Neural cell (in vitro differentiated cells): ENCODE data around the gene ZNF202. TPM values are rescaled to one million over a fixed set of nuclear protein-coding genes. Genes with fewer than 3 reads are reported as not detected.

Source experiments
- H2AFZ ChIP-seq: fragments of 200-600, 300-800 bp; sonication (generic), shearing (Covaris generic); 2 replicates; pipeline ENCODE4 v1.6.0; 2014; ENCODE audit warnings: low read depth, mild to moderate bottlenecking, antibody characterized with exemption, low read length, moderate library complexity
- H3F3A ChIP-seq: fragments of 200-600 bp; shearing (Covaris generic); 2 replicates; pipeline ENCODE4 v1.6.1; 2016; ENCODE audit warnings: mild to moderate bottlenecking, moderate library complexity, mixed read lengths, antibody characterized with exemption, low read length; ENCODE audit not compliant: insufficient read depth, poor library complexity, severe bottlenecking
- H3K27ac ChIP-seq: fragments of 200-600, 300-800 bp; sonication (generic), shearing (Covaris generic); 2 replicates; pipeline ENCODE4 v1.5.1; 2014; ENCODE audit warnings: mild to moderate bottlenecking, low read length, moderate library complexity
- H3K27me3 ChIP-seq: fragments of 300-800, 200-600 bp; sonication (generic), shearing (Covaris generic); 2 replicates; pipeline ENCODE4 v1.6.0; 2014; ENCODE audit warnings: mild to moderate bottlenecking, low read depth, low read length, moderate library complexity; ENCODE audit not compliant: insufficient read depth
- H3K36me3 ChIP-seq: fragments of 300-800, 200-600 bp; sonication (generic), shearing (Covaris generic); 2 replicates; pipeline ENCODE4 v1.5.1; 2014; ENCODE audit warnings: mild to moderate bottlenecking, antibody characterized with exemption, low read length, moderate library complexity; ENCODE audit not compliant: insufficient read depth
- H3K4me2 ChIP-seq: fragments of 300-800, 200-600 bp; sonication (generic), shearing (Covaris generic); 2 replicates; pipeline ENCODE4 v1.6.0; 2014; ENCODE audit warnings: mild to moderate bottlenecking, low read length
- H3K4me3 ChIP-seq: fragments of 300-800, 200-600 bp; sonication (generic), shearing (Covaris generic); 2 replicates; pipeline ENCODE4 v1.5.1; 2014; ENCODE audit warnings: mild to moderate bottlenecking, low read length, moderate library complexity
- H3K79me2 ChIP-seq: fragments of 200-600 bp; shearing (Covaris generic); replicated peaks from 2 replicates; pipeline ENCODE4 v1.6.0; 2014; ENCODE audit warnings: mild to moderate bottlenecking, low read length, moderate library complexity; ENCODE audit not compliant: insufficient read depth
- H3K9ac ChIP-seq: fragments of 300-800, 200-600 bp; sonication (generic), shearing (Covaris generic); 2 replicates; pipeline ENCODE4 v1.6.1; 2016; ENCODE audit warnings: mild to moderate bottlenecking, low read length, mixed read lengths
- H3K9me2 ChIP-seq: fragments of 200-600 bp; shearing (Covaris generic); 2 replicates; pipeline ENCODE4 v1.6.1; 2016; ENCODE audit warnings: mild to moderate bottlenecking, low read length, mixed read lengths; ENCODE audit not compliant: insufficient read depth
- H3K9me3 ChIP-seq: fragments of 200-600, 300-800 bp; sonication (generic), shearing (Covaris generic); 2 replicates; pipeline ENCODE4 v1.6.1; 2016; ENCODE audit warnings: mild to moderate bottlenecking, mixed run types, low read length, moderate library complexity, mixed read lengths
- H4K20me1 ChIP-seq: fragments of 200-600 bp; shearing (Covaris generic); 2 replicates; pipeline ENCODE4 v1.6.1; 2016; ENCODE audit warnings: mild to moderate bottlenecking, mixed run types; ENCODE audit not compliant: insufficient read depth
- CTCF ChIP-seq: fragments of 450-650 bp; IDR thresholded peaks from 2 replicates; pipeline ENCODE4 v1.5.1; 2014; ENCODE audit warnings: antibody characterized with exemption, mild to moderate bottlenecking, moderate library complexity; ENCODE audit not compliant: poor library complexity, severe bottlenecking
- EP300 ChIP-seq: fragments of 450-650 bp; conservative IDR thresholded peaks from 2 replicates; pipeline ENCODE4 v1.6.1; 2014; ENCODE audit warnings: antibody characterized with exemption, mild to moderate bottlenecking, moderate library complexity; ENCODE audit not compliant: poor library complexity, severe bottlenecking
- EZH2 ChIP-seq: fragments of 200-600, 300-800 bp; shearing (Covaris generic), sonication (generic); IDR thresholded peaks from 2 replicates; pipeline ENCODE4 v1.6.1; 2014; ENCODE audit warnings: antibody characterized with exemption, low read length, borderline replicate concordance, mild to moderate bottlenecking; ENCODE audit not compliant: insufficient read depth, poor library complexity, severe bottlenecking
- MXI1 ChIP-seq: fragments of 450-650 bp; conservative IDR thresholded peaks from 2 replicates; pipeline ENCODE4 v1.6.1; 2014; ENCODE audit warnings: antibody characterized with exemption, mild to moderate bottlenecking; ENCODE audit not compliant: poor library complexity, severe bottlenecking
- POLR2AphosphoS5 ChIP-seq: IDR thresholded peaks from 2 replicates; pipeline ENCODE4 v1.6.1; 2012
- RAD21 ChIP-seq: fragments of 450-650 bp; conservative IDR thresholded peaks from 2 replicates; pipeline ENCODE4 v1.6.1; 2014; ENCODE audit warnings: antibody characterized with exemption, mild to moderate bottlenecking, moderate library complexity
- REST ChIP-seq: IDR thresholded peaks from 2 replicates; pipeline ENCODE4 v1.6.1; 2012; ENCODE audit warnings: borderline replicate concordance
- SMC3 ChIP-seq: fragments of 450-650 bp; conservative IDR thresholded peaks from 2 replicates; pipeline ENCODE4 v1.6.1; 2014; ENCODE audit warnings: antibody characterized with exemption, mild to moderate bottlenecking, moderate library complexity; ENCODE audit not compliant: poor library complexity
- TAF1 ChIP-seq: IDR thresholded peaks from 2 replicates; pipeline ENCODE4 v1.6.1; 2012; ENCODE audit warnings: low read depth
- polyA plus RNA-seq: library from polyadenylated mRNA; depleted of rRNA; stranded (reverse); fragments of >200 nt; gene quantifications from 2 replicates; pipeline ENCODE4 v1.2.3, GENCODE V29; 2014

ZNF202 gene
- polyA plus RNA-seq, 1 donor from 2014 or later: 30.4 TPM

- Histone ChIP-seq H3K79me2 (no peaks in the 10 kb centered on the region), H3K27ac (peak overlapping the region; percentile 96), H3K9ac (peak overlapping the region; percentile 68), H3F3A (peaks cover 3% of the 10 kb centered on the region), H3K9me2 (no peaks in the 10 kb centered on the region), H3K36me3 (no peaks in the 10 kb centered on the region), H3K27me3 (no peaks in the 10 kb centered on the region), H4K20me1 (no peaks in the 10 kb centered on the region), H3K9me3 (no peaks in the 10 kb centered on the region), H3K4me3 (peak overlapping the region; percentile 56), H2AFZ (peak overlapping the region; percentile 83), H3K4me2 (peak overlapping the region; percentile 81)
- no peak for TF ChIP-seq EP300
- no peak for TF ChIP-seq RAD21
- no peak for TF ChIP-seq POLR2AphosphoS5
- no peak for TF ChIP-seq EZH2
- no peak for TF ChIP-seq TAF1
- no peak for TF ChIP-seq REST
- no peak for TF ChIP-seq CTCF
- no peak for TF ChIP-seq SMC3
Observed at GRCh38 chr11:123683428-123684170, 57.9 kb downstream of the ZNF202 start.

- peak overlapping the region; percentile 96 for H3K27ac ChIP-seq
Observed at GRCh38 chr11:123682696-123683410, 58.6 kb downstream of the ZNF202 start.

More at GRCh38 chr11:123682696-123683410, 58.6 kb downstream of the ZNF202 start:
- H3K27me3 ChIP-seq: no peaks in the 10 kb centered on the region
- H3K9ac ChIP-seq: peak overlapping the region; percentile 68
- no peaks in the 10 kb centered on the region for H4K20me1 ChIP-seq
- H3K79me2 ChIP-seq: no peaks in the 10 kb centered on the region
- no peaks in the 10 kb centered on the region for H3K36me3 ChIP-seq
- peak overlapping the region; percentile 83 for H2AFZ ChIP-seq
- no peaks in the 10 kb centered on the region for H3K9me2 ChIP-seq
- peak overlapping the region; percentile 81 for H3K4me2 ChIP-seq
- TF ChIP-seq MXI1: peak; percentile 18
- TF ChIP-seq POLR2AphosphoS5: peak; percentile 67
- no peak for TF ChIP-seq CTCF
- no peak for TF ChIP-seq EZH2
- peak; percentile 9 for TF ChIP-seq SMC3
- TF ChIP-seq TAF1: no peak
- peak; percentile 15 for TF ChIP-seq RAD21
- TF ChIP-seq EP300: peak; percentile 34
- TF ChIP-seq REST: peak; percentile 45
- peaks cover 3% of the 10 kb centered on the region for H3F3A ChIP-seq
- H3K4me3 ChIP-seq: peak overlapping the region; percentile 56
- no peaks in the 10 kb centered on the region for H3K9me3 ChIP-seq
